H1 (cell line): Measurements from ENCODE around the gene RING1. TPM values are rescaled to one million over a fixed set of nuclear protein-coding genes. Genes with fewer than 3 reads are reported as not detected.

ENCODE experiments used
- CTCF ChIA-PET: fragments of 300-600 bp; sonication (Branson Sonifier 250); formaldehyde crosslinking; loops from one replicate; lab custom pipeline; 2021; ENCODE audit not compliant: partially characterized antibody; lab: Charles Lee
- POLR2A ChIA-PET: fragments of 300-600 bp; sonication (Branson Sonifier 250); formaldehyde crosslinking; loops from one replicate; lab custom pipeline; 2021; ENCODE audit warnings: inconsistent platforms; ENCODE audit not compliant: partially characterized antibody; lab: Charles Lee
- DNase-seq, 2 experiments: peaks; one replicate each; pipeline versions ENCODE4 v3.0.0 to v3.0.0-alpha.2; 2010 to 2022; ENCODE audit warnings: low spot score in 2 of 2, low read depth in 1 of 2, mixed read lengths in 1 of 2
- FAIRE-seq: peaks from 2 replicates; lab custom pipeline; 2011; peaks lifted over from hg19 to GRCh38; lab: Jason Lieb, UNC
- H2AFZ ChIP-seq: 2 replicates; pipeline ENCODE4 v1.8.1; 2012; ENCODE audit warnings: low read length, inconsistent platforms
- H2AK5ac ChIP-seq: 2 replicates; pipeline ENCODE4 v1.6.1; 2013; ENCODE audit warnings: low read depth, low read length
- H2BK120ac ChIP-seq: replicated peaks from 2 replicates; pipeline ENCODE3; 2013; ENCODE audit warnings: low read depth, low read length, inconsistent platforms
- H2BK12ac ChIP-seq: 2 replicates; pipeline ENCODE4 v1.6.1; 2013; ENCODE audit warnings: low read depth, low read length
- H2BK15ac ChIP-seq: 2 replicates; pipeline ENCODE4 v1.6.1; 2013; ENCODE audit warnings: low read length
- H2BK20ac ChIP-seq: 2 replicates; pipeline ENCODE4 v1.6.1; 2013; ENCODE audit warnings: low read length
- H2BK5ac ChIP-seq: 2 replicates; pipeline ENCODE4 v1.6.1; 2013; ENCODE audit warnings: low read depth, low read length
- H3K14ac ChIP-seq: 2 replicates; pipeline ENCODE4 v1.6.1; 2013; ENCODE audit warnings: inconsistent platforms; ENCODE audit not compliant: insufficient read length
- H3K18ac ChIP-seq: 2 replicates; pipeline ENCODE4 v1.6.1; 2013; ENCODE audit warnings: low read length; ENCODE audit errors: extremely low read depth
- H3K23ac ChIP-seq: 2 replicates; pipeline ENCODE4 v1.6.1; 2013; ENCODE audit warnings: inconsistent platforms; ENCODE audit not compliant: insufficient read length
- H3K23me2 ChIP-seq: 2 replicates; pipeline ENCODE4 v1.6.1; 2013; ENCODE audit warnings: low read depth, low read length
- H3K27ac ChIP-seq: 2 replicates; pipeline ENCODE4 v1.6.1; 2011; ENCODE audit warnings: low read depth, low read length, inconsistent platforms
- H3K27me3 ChIP-seq, 4 experiments: replicated peaks in 1 of 4; 1 replicate in 1 of 4; 2 replicates in 3 of 4; pipeline versions ENCODE4 v1.6.1 to v1.8.1; 2011 to 2013; ENCODE audit warnings: low read length in 3 of 4, mild to moderate bottlenecking in 3 of 4, inconsistent platforms in 2 of 4, mixed read lengths in 2 of 4, moderate library complexity in 1 of 4; ENCODE audit not compliant: control insufficient read depth in 3 of 4, insufficient read depth in 3 of 4; ENCODE audit errors: extremely low read depth in 1 of 4
- H3K36me3 ChIP-seq, 4 experiments: 2 replicates each; pipeline versions ENCODE4 v1.6.1 to v1.8.1; 2011 to 2013; ENCODE audit warnings: mild to moderate bottlenecking in 4 of 4, low read length in 3 of 4, moderate library complexity in 2 of 4, control low read depth in 1 of 4, inconsistent platforms in 1 of 4; ENCODE audit not compliant: insufficient read depth in 4 of 4, control insufficient read depth in 2 of 4
- H3K4ac ChIP-seq: replicated peaks from 2 replicates; pipeline ENCODE3; 2013; ENCODE audit warnings: low read length, low read depth, mixed read lengths, inconsistent platforms; ENCODE audit not compliant: insufficient read length
- H3K4me1 ChIP-seq, 4 experiments: replicated peaks in 1 of 4; 1 replicate in 1 of 4; 2 replicates in 3 of 4; pipeline versions ENCODE4 v1.6.1 to v1.8.1; 2011 to 2013; ENCODE audit warnings: low read length in 3 of 4, inconsistent platforms in 2 of 4, mixed read lengths in 1 of 4; ENCODE audit not compliant: insufficient read depth in 4 of 4, control insufficient read depth in 3 of 4
- H3K4me2 ChIP-seq, 2 experiments: 2 replicates each; pipeline versions ENCODE4 v1.6.1 to v1.8.1; 2011 to 2013; ENCODE audit warnings: low read depth in 2 of 2, low read length in 2 of 2, control low read depth in 1 of 2, inconsistent platforms in 1 of 2, mild to moderate bottlenecking in 1 of 2; ENCODE audit not compliant: insufficient read depth in 1 of 2
- H3K4me3 ChIP-seq, 4 experiments: fragments of 200-600, 300-600 bp in 1 of 4; sonication (generic), shearing (Covaris generic), sonication (Bioruptor Twin) in 1 of 4; 2 replicates each; pipeline versions ENCODE4 v1.5.1 to v1.8.1; 2011 to 2016; ENCODE audit warnings: low read length in 4 of 4, low read depth in 3 of 4, control low read depth in 2 of 4, inconsistent platforms in 2 of 4, mild to moderate bottlenecking in 2 of 4, mixed read lengths in 1 of 4, moderate library complexity in 1 of 4; ENCODE audit not compliant: insufficient read depth in 2 of 4; ENCODE audit errors: extremely low read depth in 1 of 4
- H3K56ac ChIP-seq: replicated peaks from 2 replicates; pipeline ENCODE3; 2013; ENCODE audit warnings: low read depth, mild to moderate bottlenecking, mixed read lengths, low read length, inconsistent platforms; ENCODE audit not compliant: insufficient read length
- H3K79me1 ChIP-seq: 2 replicates; pipeline ENCODE4 v1.6.1; 2013; ENCODE audit warnings: low read depth, low read length, control low read depth
- H3K79me2 ChIP-seq, 2 experiments: 2 replicates each; pipeline versions ENCODE4 v1.6.1 to v1.8.1; 2012 to 2013; ENCODE audit warnings: low read length in 2 of 2, mild to moderate bottlenecking in 2 of 2, inconsistent platforms in 1 of 2; ENCODE audit not compliant: insufficient read depth in 2 of 2, control insufficient read depth in 1 of 2
- H3K9ac ChIP-seq, 4 experiments: replicated peaks in 1 of 4; 1 replicate in 1 of 4; 2 replicates in 3 of 4; pipeline versions ENCODE4 v1.6.1 to v1.8.1; 2011 to 2013; ENCODE audit warnings: low read depth in 3 of 4, low read length in 3 of 4, control low read depth in 2 of 4, mild to moderate bottlenecking in 2 of 4, moderate library complexity in 2 of 4, inconsistent platforms in 1 of 4; ENCODE audit errors: extremely low read depth in 1 of 4
- H3K9me3 ChIP-seq, 2 experiments: 2 replicates each; pipeline versions ENCODE4 v1.6.1 to v1.8.1; 2012 to 2013; ENCODE audit warnings: mild to moderate bottlenecking in 2 of 2, moderate library complexity in 2 of 2, control low read depth in 1 of 2, inconsistent platforms in 1 of 2, low read depth in 1 of 2, low read length in 1 of 2, mixed read lengths in 1 of 2; ENCODE audit not compliant: insufficient read depth in 2 of 2
- H4K20me1 ChIP-seq, 2 experiments: replicated peaks in 1 of 2; 2 replicates each; pipeline versions ENCODE3 to v1.8.1; 2011 to 2013; ENCODE audit warnings: inconsistent platforms in 2 of 2, low read length in 2 of 2, mild to moderate bottlenecking in 1 of 2; ENCODE audit not compliant: insufficient read depth in 2 of 2, control insufficient read depth in 1 of 2
- H4K5ac ChIP-seq: 2 replicates; pipeline ENCODE4 v1.6.1; 2013; ENCODE audit warnings: low read length, low read depth, mixed read lengths, inconsistent platforms; ENCODE audit not compliant: insufficient read length
- H4K8ac ChIP-seq: 2 replicates; pipeline ENCODE4 v1.8.0; 2013; ENCODE audit warnings: mild to moderate bottlenecking, moderate library complexity, low read length, inconsistent platforms; ENCODE audit not compliant: insufficient read depth; ENCODE audit errors: extremely low read depth
- H4K91ac ChIP-seq: replicated peaks from 2 replicates; pipeline ENCODE3; 2013; ENCODE audit warnings: low read length, mixed read lengths, inconsistent platforms; ENCODE audit not compliant: insufficient read length
- CBX5 ChIP-seq: fragments of 300-800, 300-1000 bp; sonication (generic); IDR thresholded peaks from 2 replicates; pipeline ENCODE4 v1.7.1; 2016; ENCODE audit warnings: antibody characterized with exemption, low read length, low read depth
- GTF2F1 ChIP-seq: IDR thresholded peaks from 2 replicates; pipeline ENCODE4 v1.6.1; 2012; ENCODE audit warnings: low read depth, low read length, improper control_type of control experiment, borderline replicate concordance
- KDM1A ChIP-seq: fragments of 200-600, 300-600 bp; sonication (generic); IDR thresholded peaks from 2 replicates; pipeline ENCODE4 v1.7.1; 2016; ENCODE audit warnings: mild to moderate bottlenecking, low read length, borderline replicate concordance
- POLR2A ChIP-seq, 2 experiments: IDR thresholded peaks; 1 replicate in 1 of 2; 2 replicates in 1 of 2; pipeline ENCODE4 v1.6.1; 2011; ENCODE audit warnings: low read depth in 2 of 2, low read length in 2 of 2, mild to moderate bottlenecking in 2 of 2; ENCODE audit errors: control extremely low read depth in 1 of 2
- RAD21 ChIP-seq, 2 experiments: IDR thresholded peaks in 1 of 2; conservative IDR thresholded peaks in 1 of 2; 2 replicates each; pipeline ENCODE4 v1.6.1; 2011; ENCODE audit warnings: low read depth in 2 of 2, low read length in 2 of 2, improper control_type of control experiment in 1 of 2, inconsistent platforms in 1 of 2, mild to moderate bottlenecking in 1 of 2, moderate library complexity in 1 of 2
- ZNF274 ChIP-seq: IDR thresholded peaks from 2 replicates; pipeline ENCODE4 v1.7.0; 2012; ENCODE audit warnings: low read length, borderline replicate concordance; ENCODE audit errors: extremely low read depth
- WGBS, 2 experiments: shearing (Covaris generic) in 1 of 2; methylation state at CpG; one replicate each; pipeline versions ENCODE4 v1.1.6 to v1.1.7; 2013 to 2015; ENCODE audit warnings: low lambda C conversion rate in 2 of 2, mixed read lengths in 2 of 2, inconsistent platforms in 1 of 2, low coverage in 1 of 2, missing lambda C conversion rate in 1 of 2; ENCODE audit not compliant: insufficient replicate concordance in 2 of 2, insufficient coverage in 1 of 2, insufficient read length in 1 of 2; ENCODE audit errors: extremely low coverage in 1 of 2, missing lambda C conversion rate in 1 of 2; 5-methylcytosine and 5-hydroxymethylcytosine counted together
- polyA plus RNA-seq, 7 experiments: library from polyadenylated mRNA; depleted of rRNA in 3 of 7; stranded (reverse) in 5 of 7; unstranded in 2 of 7; fragments of >200 nt in 5 of 7; fragments of 200-250 nt in 2 of 7; gene quantifications; 1 replicate in 5 of 7; 2 replicates in 1 of 7; 4 replicates in 1 of 7; pipeline versions ENCODE4 v1.2.1 to v1.2.3, GENCODE V29; 2011 to 2013; ENCODE audit warnings: missing spikeins in 2 of 7, mixed read lengths in 2 of 7
- total RNA-seq: library from RNA; stranded (reverse); fragmentation: NEBNext Ultra II Directional; extraction: Animal tissue kit (Norgen Biotek cat#: 25700); gene quantifications from 2 replicates; pipeline ENCODE4 v1.2.1, GENCODE V29; 2021

Gene RING1
- total and polyA plus RNA-seq, 2 of the 8 experiments (the other 6 are each of a cell fraction or from before 2014, with no cell fraction given): 16.4 to 26.0 TPM

GRCh38 chr6:33166363-33166762, 41.9 kb upstream of the RING1 start:
- FAIRE-seq: no peak
- POLR2A ChIA-PET: interaction anchor here (0.9 kb wide), 1 partner anchor 194 kb away, joined by 4 read pairs; no protein-coding TSS in a partner anchor
- Histone ChIP-seq H2AFZ (no peak overlapping the region), H4K91ac (no peak overlapping the region), H3K23me2 (peaks cover 7% of the 10 kb centered on the region; the same call in 1 of the 2 replicates), H2BK15ac (no peak overlapping the region), H2BK120ac (no peak overlapping the region), H3K79me1 (no peaks in the 10 kb centered on the region), H4K8ac (no peak overlapping the region), H3K9me3 (no peaks in the 10 kb centered on the region), H3K79me2 (no peaks in the 10 kb centered on the region), H2BK5ac (no peak overlapping the region), H3K4ac (no peak overlapping the region), H4K20me1 (no peaks in the 10 kb centered on the region), H3K9ac (no peak overlapping the region), H3K27me3 (peaks cover 0 to 8% (median 2%) of the 10 kb centered on the region in 4 experiments; a peak in 4 of 7 replicates), H3K4me1 (peaks cover 0 to 4% (median 2%) of the 10 kb centered on the region in 4 experiments; a peak in 5 of 7 replicates), H3K4me3 (no peak overlapping the region), H3K56ac (no peak overlapping the region), H2BK12ac (no peak overlapping the region), H3K4me2 (no peak overlapping the region), H3K27ac (no peak overlapping the region), H4K5ac (no peak overlapping the region), H3K18ac (no peak overlapping the region), H3K23ac (no peak overlapping the region), H2AK5ac (no peak overlapping the region), H3K14ac (no peak overlapping the region), H3K36me3 (no peaks in the 10 kb centered on the region), H2BK20ac (no peak overlapping the region)
- DNase-seq: no peak
- WGBS, 2 experiments: 87% methylated on average over 6 of the region's 6 CpGs; no CpG with 5 or more reads in 1 of the 2 experiments
- CTCF ChIA-PET: interaction anchor here (0.6 to 2.4 kb wide), 2 partner anchors 18 to 69 kb away, joined by 3 to 6 read pairs; no protein-coding TSS in a partner anchor
- no peak for TF ChIP-seq POLR2A (IDR thresholded peaks at IDR 0.05; ENCODE audit: control extremely low read depth in 1 of 2, low read depth in 2 of 2, low read length in 2 of 2)
- TF ChIP-seq KDM1A: no peak
- TF ChIP-seq CBX5: no peak
- TF ChIP-seq ZNF274: no peak
- TF ChIP-seq RAD21 (IDR thresholded peaks at IDR 0.05 in 1 of 2, conservative IDR thresholded peaks at IDR 0.05 in 1 of 2; ENCODE audit: low read depth in 2 of 2, low read length in 2 of 2): no peak
- TF ChIP-seq GTF2F1: no peak
- TF ChIP-seq, all 59 proteins: peak for 0
